ENCODE results near the gene SYNM. TPM values are rescaled to one million over a fixed set of nuclear protein-coding genes. Genes with fewer than 3 reads are reported as not detected.

Gene SYNM
- total and polyA plus RNA-seq, 2 donors (not counting 1 experiment from before 2014, with no cell fraction given): 0.04 to 0.27 TPM

- no peak for TF ChIP-seq EZH2 (IDR thresholded peaks at IDR 0.05; ENCODE audit: borderline replicate concordance, insufficient read depth, low read depth, low read length, poor library complexity, severe bottlenecking)
- TF ChIP-seq CTCF (IDR thresholded peaks at IDR 0.05): no peak
- peaks cover 22% of the 10 kb centered on the region for H3K4me1 Mint-ChIP-seq
- CTCF ChIA-PET: no interaction called here
These were observed 49.2 kb upstream of the SYNM start for GRCh38 chr15:99055555-99056134.

GRCh38 chr15:99057020-99057419 is 47.9 kb upstream of the SYNM start:
- Mint-ChIP-seq H3K27ac (no peak overlapping the region), H3K4me1 (peaks cover 22% of the 10 kb centered on the region), H3K9me3 (ENCODE audit: insufficient read depth) (no peaks in the 10 kb centered on the region), H3K4me3 (no peak overlapping the region), H3K27me3 (peaks cover 43% of the 10 kb centered on the region)
- ChIA-PET CTCF (interaction anchor here (0.7 to 1.1 kb wide), 3 partner anchors 11 to 745 kb away, joined by 3 to 4 read pairs (median 3); no protein-coding TSS in a partner anchor), POLR2A (no interaction called here)
- no peak overlapping the region for H3K4me2 ChIP-seq (replicated peaks; ENCODE audit: low read depth, low read length, poor library complexity, severe bottlenecking)
- no peak overlapping the region for H3K27ac ChIP-seq (ENCODE audit: low read length in 2 of 2)
- no peaks in the 10 kb centered on the region for H4K20me1 ChIP-seq (ENCODE audit: control insufficient read depth, insufficient read depth, low read length, poor library complexity, severe bottlenecking)
- DNase-seq (no peak), ATAC-seq (ENCODE audit: low read depth) (no peak)
- H3K9me3 ChIP-seq (ENCODE audit: control extremely low read depth in 1 of 3, control insufficient read depth in 2 of 3, insufficient read depth in 1 of 3, low read length in 2 of 3): peaks cover 0 to 2% (median 0%) of the 10 kb centered on the region in 3 donors
- peaks cover 0 to 27% (median 14%) of the 10 kb centered on the region in 4 experiments for H3K27me3 ChIP-seq (replicated peaks in 1 of 4; ENCODE audit: control extremely low read depth in 1 of 4, control insufficient read depth in 3 of 4, insufficient read depth in 4 of 4, low read length in 3 of 4)
- H3K79me2 ChIP-seq (ENCODE audit: control insufficient read depth, insufficient read depth, low read length): no peaks in the 10 kb centered on the region
- intact Hi-C loops (cut with micrococcal nuclease): loop anchor here (5.0 kb wide), 1 partner anchor 280 kb away; no protein-coding TSS in a partner anchor
- no peak overlapping the region for H2AFZ ChIP-seq (ENCODE audit: insufficient read depth, low read depth, low read length, poor library complexity, severe bottlenecking)
- H3K4me3 ChIP-seq (ENCODE audit: control extremely low read depth in 1 of 5, extremely low read depth in 1 of 5, insufficient read depth in 1 of 5, low read depth in 2 of 5, low read length in 4 of 5): no peak overlapping the region
- no peaks in the 10 kb centered on the region for H3K36me3 ChIP-seq (replicated peaks in 1 of 2; ENCODE audit: control extremely low read depth in 1 of 2, control insufficient read depth in 1 of 2, extremely low read depth in 1 of 2, insufficient read depth in 2 of 2, low read length in 1 of 2)
- TF ChIP-seq CTCF (IDR thresholded peaks at IDR 0.05) (no peak), EZH2 (IDR thresholded peaks at IDR 0.05; ENCODE audit: borderline replicate concordance, insufficient read depth, low read depth, low read length, poor library complexity, severe bottlenecking) (no peak)
- WGBS (ENCODE audit: insufficient coverage): 83% methylated on average over 3 of the region's 4 CpGs
- peaks cover 12 to 24% of the 10 kb centered on the region in 2 donors for H3K4me1 ChIP-seq (ENCODE audit: control insufficient read depth in 2 of 2, insufficient read depth in 2 of 2, low read length in 2 of 2)
- H3K9ac ChIP-seq (ENCODE audit: low read length): no peak overlapping the region

More at GRCh38 chr15:99055555-99056134, 49.2 kb upstream of the SYNM start:
- no peak overlapping the region for H3K9ac ChIP-seq (ENCODE audit: low read length)
- WGBS (ENCODE audit: insufficient coverage): 93% methylated on average over 2 of the region's 6 CpGs
- Mint-ChIP-seq H3K27ac (no peak overlapping the region), H3K4me3 (no peak overlapping the region), H3K27me3 (peaks cover 29% of the 10 kb centered on the region), H3K9me3 (ENCODE audit: insufficient read depth) (no peaks in the 10 kb centered on the region)
- no peaks in the 10 kb centered on the region for H3K79me2 ChIP-seq (ENCODE audit: control insufficient read depth, insufficient read depth, low read length)
- POLR2A ChIA-PET: no interaction called here
- intact Hi-C loops (cut with micrococcal nuclease): loop anchor here (5.0 kb wide), 1 partner anchor 278 kb away; no protein-coding TSS in a partner anchor
- ATAC-seq (ENCODE audit: low read depth): no peak
- no peaks in the 10 kb centered on the region for H4K20me1 ChIP-seq (ENCODE audit: control insufficient read depth, insufficient read depth, low read length, poor library complexity, severe bottlenecking)
- no peak overlapping the region for H3K27ac ChIP-seq (ENCODE audit: low read length in 2 of 2)
- H3K27me3 ChIP-seq (replicated peaks in 1 of 4; ENCODE audit: control extremely low read depth in 1 of 4, control insufficient read depth in 3 of 4, insufficient read depth in 4 of 4, low read length in 3 of 4): peaks cover 0 to 20% (median 11%) of the 10 kb centered on the region in 4 experiments
- no peak overlapping the region for H3K4me2 ChIP-seq (replicated peaks; ENCODE audit: low read depth, low read length, poor library complexity, severe bottlenecking)
- no peak for DNase-seq
- H3K4me1 ChIP-seq (ENCODE audit: control insufficient read depth in 2 of 2, insufficient read depth in 2 of 2, low read length in 2 of 2): peaks cover 12 to 24% of the 10 kb centered on the region in 2 donors
- no peak overlapping the region for H3K4me3 ChIP-seq (ENCODE audit: control extremely low read depth in 1 of 5, extremely low read depth in 1 of 5, insufficient read depth in 1 of 5, low read depth in 2 of 5, low read length in 4 of 5)
- H3K9me3 ChIP-seq (ENCODE audit: control extremely low read depth in 1 of 3, control insufficient read depth in 2 of 3, insufficient read depth in 1 of 3, low read length in 2 of 3): no peaks in the 10 kb centered on the region
- no peak overlapping the region for H2AFZ ChIP-seq (ENCODE audit: insufficient read depth, low read depth, low read length, poor library complexity, severe bottlenecking)
- no peaks in the 10 kb centered on the region for H3K36me3 ChIP-seq (replicated peaks in 1 of 2; ENCODE audit: control extremely low read depth in 1 of 2, control insufficient read depth in 1 of 2, extremely low read depth in 1 of 2, insufficient read depth in 2 of 2, low read length in 1 of 2)
